ENCODE measurements around the gene CFAP70.

The CFAP70 gene

DNA sequence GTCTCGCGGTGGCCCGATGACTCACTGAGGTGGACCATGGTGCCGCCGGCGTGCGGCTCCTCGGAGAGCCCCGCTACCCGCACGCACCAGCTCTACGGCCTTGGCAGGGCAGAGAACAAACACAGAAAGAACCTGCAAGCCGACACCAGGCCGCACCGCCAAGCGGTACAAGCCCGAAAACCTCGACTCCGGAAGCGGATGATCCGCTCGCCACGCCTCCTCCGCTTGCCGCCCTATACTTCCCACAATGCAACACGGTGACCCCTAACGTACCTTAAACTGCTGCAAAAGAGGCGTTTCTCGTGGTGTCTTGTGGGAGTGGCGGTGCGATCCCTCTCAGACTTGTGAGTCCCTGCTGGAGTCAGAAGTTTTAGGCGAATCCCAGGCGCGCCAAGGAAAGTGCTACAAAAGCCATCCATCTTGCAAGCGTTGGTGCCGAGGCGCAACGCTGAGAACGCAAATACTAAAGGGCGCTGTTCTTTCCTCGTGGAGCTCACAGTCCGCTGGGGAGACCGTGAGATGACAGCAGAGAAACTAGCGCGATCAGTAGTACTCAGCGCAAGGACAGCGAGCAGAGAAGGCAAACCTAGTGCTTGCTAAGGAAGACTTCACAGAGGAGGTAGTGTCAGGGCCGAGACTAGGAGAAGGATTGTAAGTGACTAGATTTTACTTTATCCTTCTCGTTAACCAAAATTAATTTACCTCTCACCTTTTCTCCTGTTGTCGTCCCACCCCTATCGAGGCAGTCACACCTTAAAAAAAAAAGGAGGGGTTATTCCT, 106.0 kb downstream of the CFAP70 start, which contains the start of gene MRPS16:
Gene MRPS16 (minus strand): TSS at position 200 of the 780 bp plus-strand sequence. CDS start 162 bp downstream, at position 38.
- peak; percentile 96 for DNase-seq (ENCODE audit: low spot score)

DNA sequence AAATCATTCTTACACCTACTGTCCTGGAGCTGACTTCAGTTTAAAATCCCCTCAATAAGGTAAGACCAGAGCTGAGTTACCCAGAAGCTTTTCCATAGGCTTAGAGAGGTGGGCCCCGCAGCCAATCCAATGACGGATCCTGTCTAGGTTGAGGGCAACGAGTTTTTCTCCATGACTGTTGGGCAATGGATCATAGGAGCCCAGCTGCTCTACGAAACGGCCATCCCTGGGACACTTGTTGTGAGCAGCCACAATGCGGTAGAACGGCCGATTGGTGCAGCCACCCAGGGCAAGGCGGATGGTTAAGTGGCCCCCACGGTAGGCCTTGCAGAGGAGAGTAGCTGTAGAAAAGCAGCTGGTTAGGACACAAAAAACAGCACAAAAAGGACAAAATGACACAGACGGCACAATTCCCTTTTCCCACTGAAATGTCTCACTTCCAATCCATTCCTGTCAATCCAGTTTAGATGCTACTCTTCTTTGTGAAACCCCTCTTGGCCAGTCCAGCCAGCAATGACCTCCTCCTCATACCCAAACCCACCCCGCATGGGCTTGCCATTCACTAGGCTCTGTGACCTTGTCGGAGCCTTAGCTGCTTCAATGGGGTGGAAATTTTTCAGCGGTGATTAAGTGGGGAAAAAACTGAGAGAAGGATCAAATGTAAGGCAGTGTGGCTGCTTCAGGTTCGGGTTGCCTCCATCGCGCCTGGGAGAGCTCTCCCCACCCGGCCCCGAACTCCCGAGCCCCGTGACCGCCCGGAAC, 106.8 kb downstream of the CFAP70 start:
- no peak for DNase-seq (ENCODE audit: low spot score)

DNA sequence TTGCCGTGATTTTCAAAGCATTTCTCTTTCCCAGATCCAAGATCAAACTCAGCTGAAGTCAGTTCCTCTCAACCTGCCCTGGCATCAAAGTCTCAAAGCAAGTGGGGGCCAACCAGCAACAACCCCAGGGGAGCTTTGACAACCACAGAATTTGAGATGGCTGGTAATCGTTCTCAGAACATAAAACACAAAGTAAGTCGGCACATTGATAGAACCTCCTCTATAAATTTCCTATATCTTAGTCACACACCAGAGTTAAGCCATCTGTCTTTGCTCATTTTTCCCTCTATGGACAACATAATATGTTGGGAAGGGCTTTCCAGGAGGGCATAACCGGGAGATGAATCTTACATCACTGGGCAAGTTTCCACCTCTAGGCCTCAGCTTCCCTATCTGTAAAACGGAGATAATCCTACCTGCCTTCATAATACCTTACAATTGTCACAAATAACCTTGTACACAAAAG, 110.4 kb downstream of the CFAP70 start:
- DNase-seq (ENCODE audit: low spot score) = no peak

- no peak for DNase-seq (ENCODE audit: low spot score)
Measured at GRCh38 chr10:73247509-73248258, 111.0 kb downstream of the CFAP70 start.

DNA sequence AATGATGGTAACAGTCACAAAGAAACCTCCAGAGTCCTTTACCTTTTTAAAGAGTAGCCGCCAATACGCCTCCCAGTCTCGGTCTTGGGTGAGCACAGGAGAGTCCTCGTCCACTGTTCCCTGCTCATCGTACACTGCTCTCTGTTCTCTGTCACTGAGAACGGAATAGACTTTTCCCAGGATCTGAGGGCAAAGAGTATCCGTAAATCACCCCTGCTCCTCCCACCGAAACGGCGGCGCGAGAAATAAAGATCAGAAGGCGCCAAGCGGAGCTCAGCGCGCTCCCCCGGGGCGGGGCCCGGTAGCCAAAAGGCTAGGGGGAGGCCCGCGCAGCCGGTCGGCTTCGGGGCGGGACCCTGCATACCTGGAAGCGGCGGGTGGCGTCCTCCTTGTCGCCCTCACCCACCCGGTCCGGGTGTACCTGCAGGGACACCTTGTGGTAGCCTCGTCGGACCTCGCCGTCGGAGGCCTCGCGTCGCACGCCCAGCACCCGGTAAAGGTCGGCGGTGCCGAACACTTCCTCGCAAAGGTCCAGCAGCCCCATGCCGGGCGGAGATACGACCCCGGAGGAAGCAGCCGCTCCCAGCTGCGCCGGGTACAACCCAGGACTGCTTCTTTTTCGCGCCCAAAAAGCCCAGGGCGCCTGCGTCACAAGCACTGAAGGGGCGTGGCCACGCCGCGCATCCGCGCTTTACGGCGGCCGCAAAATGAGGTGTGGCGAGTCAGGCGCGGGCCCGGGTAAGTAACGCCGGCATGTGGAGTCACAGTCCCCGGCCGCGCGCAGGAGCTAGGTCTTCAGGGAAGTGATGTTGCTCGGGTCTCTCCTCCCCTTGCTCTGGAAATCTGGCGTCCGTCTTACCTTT, 111.8 kb downstream of the CFAP70 start, which contains the start of gene DNAJC9:
Gene DNAJC9 (minus strand): TSS at position 610 of the 863 bp plus-strand sequence. CDS start 66 bp downstream, at position 544.
- peak; percentile 94 for DNase-seq (ENCODE audit: low spot score)

- no peak for DNase-seq (ENCODE audit: low spot score)
Measured at GRCh38 chr10:73246322-73246645, 112.4 kb downstream of the CFAP70 start.

- DNase-seq (ENCODE audit: low spot score) = no peak
Measured at GRCh38 chr10:73244866-73245477, 113.7 kb downstream of the CFAP70 start.

DNA sequence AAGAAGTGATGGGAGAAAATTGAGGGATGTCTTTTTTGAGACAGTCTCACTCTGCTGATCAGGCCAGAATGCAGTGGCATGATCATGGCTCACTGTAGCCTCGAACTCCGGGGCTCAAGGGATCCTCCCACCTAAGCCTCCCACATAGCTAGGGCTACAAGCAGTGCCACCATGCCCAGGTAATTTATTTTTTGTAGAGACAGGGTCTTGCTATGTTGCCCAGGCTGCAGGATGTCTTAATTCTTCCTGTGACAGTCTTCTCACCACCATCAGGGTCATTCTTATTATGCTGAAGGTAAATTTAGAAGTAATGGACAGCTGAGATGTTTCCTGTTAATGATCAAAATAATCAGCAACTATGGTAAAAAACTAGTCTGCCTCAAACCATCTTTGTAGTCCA, 118.8 kb downstream of the CFAP70 start:
- DNase-seq (ENCODE audit: low spot score) = no peak

DNA sequence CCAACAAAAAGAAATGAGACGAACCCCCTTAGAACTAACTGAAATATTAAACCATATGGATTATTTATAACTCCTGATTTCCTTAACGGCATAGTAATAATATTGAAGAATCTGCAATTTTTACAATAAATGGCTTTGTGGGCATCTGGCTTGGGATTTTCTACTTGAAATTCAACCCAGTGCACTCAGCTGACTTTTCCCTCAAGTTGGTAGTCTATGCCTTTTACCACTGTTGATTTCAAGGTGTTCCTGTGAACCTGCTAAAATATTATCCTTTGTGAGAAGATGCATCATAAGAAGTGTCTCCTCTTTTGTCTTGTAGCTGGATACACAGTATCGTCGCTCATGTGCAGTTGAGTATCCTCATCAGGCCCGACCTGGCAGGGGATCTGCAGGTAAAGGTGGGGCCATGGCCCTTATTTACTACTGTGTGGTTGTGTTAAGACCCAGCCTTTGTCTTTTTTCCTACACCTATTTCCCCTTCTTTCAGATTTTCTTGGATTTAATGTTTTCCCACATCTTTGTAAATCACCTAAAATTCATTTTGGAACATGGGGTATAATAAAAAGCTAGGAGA, 119.6 kb downstream of the CFAP70 start:
- DNase-seq (ENCODE audit: low spot score) = no peak

GRCh38 chr10:73234695-73235094, 124.0 kb downstream of the CFAP70 start:
- DNase-seq (ENCODE audit: low spot score) = no peak

GRCh38 chr10:73233883-73234282, 124.8 kb downstream of the CFAP70 start:
- no peak for DNase-seq (ENCODE audit: low spot score)

DNA sequence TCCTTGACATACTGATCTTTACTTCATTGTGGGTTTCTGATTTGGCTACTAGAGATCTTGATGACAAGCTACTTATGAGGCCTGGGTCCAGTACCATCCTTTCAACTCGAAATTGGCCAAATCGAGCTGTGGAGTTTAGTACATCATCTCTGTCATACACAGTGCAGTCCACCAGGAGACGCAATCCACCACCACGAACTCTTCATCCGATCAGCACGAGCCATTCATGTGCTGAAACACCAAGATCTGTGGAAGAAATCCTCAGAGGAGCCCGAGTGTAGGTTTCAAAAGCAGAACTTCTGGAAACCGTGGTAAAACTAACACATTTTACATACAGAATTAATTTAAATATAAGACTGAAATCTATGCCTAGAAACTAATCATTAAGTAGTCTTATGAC, 125.8 kb downstream of the CFAP70 start:
- no peak for DNase-seq (ENCODE audit: low spot score)

DNA sequence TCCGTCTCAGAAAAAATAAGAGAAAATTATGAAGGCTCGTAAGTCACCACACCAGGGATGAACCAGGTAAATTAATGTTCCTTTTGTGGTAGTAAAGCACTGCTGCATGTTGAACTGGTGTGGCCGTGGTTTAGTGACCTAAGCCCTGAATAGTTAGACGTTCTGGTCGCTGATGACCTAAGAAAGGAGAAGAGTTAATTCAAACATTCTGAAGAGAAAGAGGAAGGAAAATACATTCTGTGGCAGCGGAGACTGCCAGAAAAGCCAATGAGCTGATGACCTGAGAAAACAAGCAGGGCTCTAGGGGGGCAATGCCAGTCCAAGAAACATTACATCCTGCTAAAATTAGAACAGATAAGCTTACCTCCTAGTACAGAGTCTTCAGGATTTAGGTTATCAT, 129.1 kb downstream of the CFAP70 start:
- DNase-seq (ENCODE audit: low spot score) = no peak

- DNase-seq (ENCODE audit: low spot score) = no peak
Measured at GRCh38 chr10:73228247-73228646, 130.4 kb downstream of the CFAP70 start.

- no peak for DNase-seq (ENCODE audit: low spot score)
Measured at GRCh38 chr10:73226663-73227062, 132.0 kb downstream of the CFAP70 start.

- DNase-seq (ENCODE audit: low spot score) = no peak
Measured at GRCh38 chr10:73225518-73225917, 133.1 kb downstream of the CFAP70 start.

- no peak for DNase-seq (ENCODE audit: low spot score)
Measured at GRCh38 chr10:73220989-73221388, 137.7 kb downstream of the CFAP70 start.

DNA sequence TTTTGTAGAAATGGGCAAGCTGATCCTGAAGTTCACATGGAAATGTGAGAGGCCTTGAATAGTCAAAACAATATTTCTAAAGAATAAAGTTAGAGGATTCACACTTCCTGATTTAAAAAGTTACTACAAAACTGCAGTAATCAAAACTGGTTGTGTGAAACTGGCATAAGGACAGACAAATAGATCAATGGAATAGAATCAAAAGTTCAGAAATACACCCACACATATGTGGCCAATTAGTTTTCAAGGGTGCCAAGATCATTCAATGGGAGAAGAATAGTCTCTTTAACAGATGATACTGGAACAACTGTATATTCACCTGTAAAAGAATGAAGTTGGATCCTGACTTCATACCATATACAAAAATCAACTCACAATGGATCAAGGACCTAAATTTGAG, 139.3 kb downstream of the CFAP70 start:
- no peak for DNase-seq (ENCODE audit: low spot score)

DNA sequence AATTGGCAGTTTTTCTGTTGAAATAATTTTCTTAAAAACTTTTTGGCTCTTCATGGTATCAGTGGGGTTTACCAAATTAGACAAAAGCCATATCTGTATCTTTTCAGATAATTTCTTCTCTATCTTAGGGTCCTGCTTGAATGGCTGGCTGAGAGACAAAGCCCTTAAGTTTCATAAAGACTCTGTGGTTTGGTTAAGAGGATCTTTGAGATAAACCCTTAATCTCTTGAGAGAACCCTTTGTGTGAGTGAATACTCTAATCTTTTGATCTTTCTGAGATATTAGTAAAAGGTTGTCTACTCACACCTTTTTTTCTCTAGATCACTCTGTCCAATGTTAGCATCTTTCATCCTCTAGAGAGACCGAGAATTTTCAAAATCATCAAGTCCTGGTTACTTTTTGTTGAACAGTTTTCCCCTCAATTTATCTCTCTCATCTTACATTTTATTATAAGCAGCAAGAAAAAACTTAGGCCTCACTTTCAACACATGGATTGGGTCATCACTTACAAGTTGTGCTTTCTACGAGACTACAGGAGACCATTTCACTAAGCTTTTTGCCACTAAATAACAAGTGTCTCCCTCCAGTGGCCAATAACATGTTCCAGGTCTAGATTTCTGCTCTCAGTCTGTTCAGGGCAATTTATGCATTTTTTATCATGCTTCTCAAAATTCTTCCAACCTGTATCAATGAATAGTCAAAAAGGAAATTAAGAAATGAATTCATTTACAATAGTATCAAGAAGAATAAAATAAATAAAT, 140.1 kb downstream of the CFAP70 start:
- peak; percentile 6 for DNase-seq (ENCODE audit: low spot score)

DNA sequence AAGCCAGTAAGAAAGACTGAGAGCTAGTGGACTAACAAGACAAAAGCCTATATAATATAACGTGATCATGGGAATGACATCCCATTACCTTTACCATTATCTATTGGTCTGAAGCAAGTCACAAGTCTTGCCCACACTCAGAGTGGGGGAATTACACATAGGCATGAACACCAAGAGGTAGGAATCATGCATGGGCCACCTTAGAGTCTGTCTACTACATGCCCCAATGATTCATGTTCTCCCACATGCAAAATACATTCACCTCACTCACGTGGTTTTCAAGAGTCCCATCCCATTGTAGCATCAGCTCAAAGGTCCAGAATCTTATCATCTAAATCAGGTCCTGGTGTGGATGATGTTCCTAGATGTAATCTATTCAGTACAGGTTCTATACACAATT, 141.0 kb downstream of the CFAP70 start:
- no peak for DNase-seq (ENCODE audit: low spot score)

Data from AG08395 (cell line).